ENCODE results near the gene CHST8.

CHST8 gene

GRCh38 chr19:33797802-33798671 is 176.3 kb downstream of the CHST8 start:
- peak; percentile 80 for DNase-seq

GRCh38 chr19:33798681-33799111 is 176.9 kb downstream of the CHST8 start:
- peak; percentile 75 for DNase-seq

- DNase-seq: no peak
These were observed 177.7 kb downstream of the CHST8 start for GRCh38 chr19:33799476-33799875.

- peak; percentile 11 for DNase-seq
These were observed 178.4 kb downstream of the CHST8 start for GRCh38 chr19:33800012-33800680.

GRCh38 chr19:33801411-33801810 is 179.7 kb downstream of the CHST8 start:
- no peak for DNase-seq

- DNase-seq: no peak
These were observed 180.2 kb downstream of the CHST8 start for GRCh38 chr19:33802001-33802400.

- no peak for DNase-seq
These were observed 181.0 kb downstream of the CHST8 start for GRCh38 chr19:33802801-33803200.

- no peak for DNase-seq
These were observed 181.6 kb downstream of the CHST8 start for GRCh38 chr19:33803383-33803782.

- no peak for DNase-seq
These were observed 182.5 kb downstream of the CHST8 start for GRCh38 chr19:33804021-33804799.

GRCh38 chr19:33805313-33805712 is 183.6 kb downstream of the CHST8 start:
- no peak for DNase-seq

- no peak for DNase-seq
These were observed 184.2 kb downstream of the CHST8 start for GRCh38 chr19:33805840-33806433.

GRCh38 chr19:33806434-33806881 is 184.7 kb downstream of the CHST8 start:
- DNase-seq: no peak

- no peak for DNase-seq
These were observed 186.6 kb downstream of the CHST8 start for GRCh38 chr19:33808399-33808798.

- DNase-seq: no peak
These were observed 188.2 kb downstream of the CHST8 start for GRCh38 chr19:33809960-33810359.

- no peak for DNase-seq
These were observed 189.1 kb downstream of the CHST8 start for GRCh38 chr19:33810821-33811220.

GRCh38 chr19:33811246-33811645 is 189.5 kb downstream of the CHST8 start:
- DNase-seq: no peak

- no peak for DNase-seq
These were observed 190.1 kb downstream of the CHST8 start for GRCh38 chr19:33811736-33812387.

- no peak for DNase-seq
These were observed 190.9 kb downstream of the CHST8 start for GRCh38 chr19:33812388-33813330.

GRCh38 chr19:33813391-33814101 is 191.8 kb downstream of the CHST8 start:
- DNase-seq: peak; percentile 38
